ENCODE measurements around the gene CLCF1. TPM values are rescaled to one million over a fixed set of nuclear protein-coding genes. Genes with fewer than 3 reads are reported as not detected.
A peak's percentile ranks its signal among the peaks of the same experiment; 100 is the strongest.

Gene CLCF1
- total and polyA plus RNA-seq, 8 donors: 7.3 to 15.3 (median 11.9) TPM

- intact Hi-C loops (cut with DNase I): no loop called here
- H3K4me3 ChIP-seq: no peak overlapping the region
- ATAC-seq: no peak
These were observed 2.9 kb downstream of the CLCF1 start for GRCh38 chr11:67370351-67371076.

GRCh38 chr11:67369801-67370284 is 3.6 kb downstream of the CLCF1 start:
- intact Hi-C loops (cut with DNase I): no loop called here
- DNase-seq (no peak), ATAC-seq (no peak)
- Histone ChIP-seq H3K27ac (no peak overlapping the region), H3K9me3 (no peaks in the 10 kb centered on the region), H3K36me3 (peaks cover 0 to 8% of the 10 kb centered on the region in 2 donors), H3K27me3 (no peaks in the 10 kb centered on the region), H3K4me3 (no peak overlapping the region), H3K4me1 (peaks cover 34 to 86% of the 10 kb centered on the region in 2 donors)
- TF ChIP-seq CTCF (IDR thresholded peaks at IDR 0.05): no peak

More at GRCh38 chr11:67370351-67371076, 2.9 kb downstream of the CLCF1 start:
- Histone ChIP-seq H3K4me1 (peaks cover 34 to 88% of the 10 kb centered on the region in 2 donors), H3K36me3 (peaks cover 0 to 2% of the 10 kb centered on the region in 2 donors), H3K9me3 (no peaks in the 10 kb centered on the region), H3K27ac (peak overlapping the region in 1 of 2 donors; percentile 89), H3K27me3 (no peaks in the 10 kb centered on the region)
- no peak for TF ChIP-seq CTCF (IDR thresholded peaks at IDR 0.05)
- DNase-seq: peak in 1 of 4 donors; percentile 78

- H3K27me3 ChIP-seq: no peaks in the 10 kb centered on the region
- H3K4me3 ChIP-seq: no peak overlapping the region
- no peak for TF ChIP-seq CTCF (IDR thresholded peaks at IDR 0.05)
- ATAC-seq: no peak
- intact Hi-C loops (cut with DNase I): no loop called here
- H3K27ac ChIP-seq: no peak overlapping the region
- H3K36me3 ChIP-seq: peaks cover 0 to 14% of the 10 kb centered on the region in 2 donors
- H3K4me1 ChIP-seq: peaks cover 34 to 86% of the 10 kb centered on the region in 2 donors
- no peak for DNase-seq
- H3K9me3 ChIP-seq: no peaks in the 10 kb centered on the region
These were observed 4.1 kb downstream of the CLCF1 start for GRCh38 chr11:67369275-67369674.

GRCh38 chr11:67368621-67369020 is 4.8 kb downstream of the CLCF1 start:
- Histone ChIP-seq H3K9me3 (no peaks in the 10 kb centered on the region), H3K36me3 (peaks cover 0 to 19% of the 10 kb centered on the region in 2 donors), H3K27ac (no peak overlapping the region), H3K4me1 (peaks cover 34 to 82% of the 10 kb centered on the region in 2 donors), H3K4me3 (no peak overlapping the region), H3K27me3 (no peaks in the 10 kb centered on the region)
- intact Hi-C loops (cut with DNase I): no loop called here
- no peak for ATAC-seq
- DNase-seq: no peak
- no peak for TF ChIP-seq CTCF (IDR thresholded peaks at IDR 0.05)

GRCh38 chr11:67367761-67368227 is 5.6 kb downstream of the CLCF1 start:
- TF ChIP-seq CTCF (IDR thresholded peaks at IDR 0.05): no peak
- H3K4me1 ChIP-seq: peaks cover 34 to 81% of the 10 kb centered on the region in 2 donors
- ATAC-seq: no peak
- H3K27me3 ChIP-seq: no peaks in the 10 kb centered on the region
- no peaks in the 10 kb centered on the region for H3K9me3 ChIP-seq
- intact Hi-C loops (cut with DNase I): no loop called here
- peaks cover 0 to 19% of the 10 kb centered on the region in 2 donors for H3K36me3 ChIP-seq
- no peak overlapping the region for H3K27ac ChIP-seq
- no peak overlapping the region for H3K4me3 ChIP-seq
- no peak for DNase-seq
